ENCODE measurements around the gene DLK1.

The DLK1 gene

GRCh38 chr14:100783630-100784370, 57.1 kb downstream of the DLK1 start:
- no peak for TF ChIP-seq CTCF (conservative IDR thresholded peaks at IDR 0.05; ENCODE audit: low read depth, low read length)
- no peak for DNase-seq (ENCODE audit: low read depth)
- H3K4me3 ChIP-seq (ENCODE audit: low read depth, low read length) = no peak overlapping the region

GRCh38 chr14:100784523-100785337, 58.0 kb downstream of the DLK1 start:
- H3K4me3 ChIP-seq (ENCODE audit: low read depth, low read length) = no peak overlapping the region
- TF ChIP-seq CTCF (conservative IDR thresholded peaks at IDR 0.05; ENCODE audit: low read depth, low read length) = no peak
- DNase-seq (ENCODE audit: low read depth) = no peak

- H3K4me3 ChIP-seq (ENCODE audit: low read depth, low read length) = no peak overlapping the region
- no peak for TF ChIP-seq CTCF (conservative IDR thresholded peaks at IDR 0.05; ENCODE audit: low read depth, low read length)
- DNase-seq (ENCODE audit: low read depth) = no peak
Observed at GRCh38 chr14:100785338-100785615, 58.6 kb downstream of the DLK1 start.

- no peak overlapping the region for H3K4me3 ChIP-seq (ENCODE audit: low read depth, low read length)
- no peak for TF ChIP-seq CTCF (conservative IDR thresholded peaks at IDR 0.05; ENCODE audit: low read depth, low read length)
- DNase-seq (ENCODE audit: low read depth) = no peak
Observed at GRCh38 chr14:100785626-100786025, 58.9 kb downstream of the DLK1 start.

GRCh38 chr14:100786131-100786530, 59.4 kb downstream of the DLK1 start:
- no peak overlapping the region for H3K4me3 ChIP-seq (ENCODE audit: low read depth, low read length)
- DNase-seq (ENCODE audit: low read depth) = no peak
- TF ChIP-seq CTCF (conservative IDR thresholded peaks at IDR 0.05; ENCODE audit: low read depth, low read length) = no peak

- H3K4me3 ChIP-seq (ENCODE audit: low read depth, low read length) = no peak overlapping the region
- TF ChIP-seq CTCF (conservative IDR thresholded peaks at IDR 0.05; ENCODE audit: low read depth, low read length) = no peak
- DNase-seq (ENCODE audit: low read depth) = no peak
Observed at GRCh38 chr14:100786576-100787219, 60.0 kb downstream of the DLK1 start.

Measured in choroid plexus epithelial cell (primary cell).